ENCODE data around the gene SAMD3. TPM values are rescaled to one million over a fixed set of nuclear protein-coding genes. Genes with fewer than 3 reads are reported as not detected.

SAMD3 gene
- total and polyA plus RNA-seq, 2 donors (not counting 3 experiments of a cell fraction or from before 2014, with no cell fraction given) = not detected

DNA sequence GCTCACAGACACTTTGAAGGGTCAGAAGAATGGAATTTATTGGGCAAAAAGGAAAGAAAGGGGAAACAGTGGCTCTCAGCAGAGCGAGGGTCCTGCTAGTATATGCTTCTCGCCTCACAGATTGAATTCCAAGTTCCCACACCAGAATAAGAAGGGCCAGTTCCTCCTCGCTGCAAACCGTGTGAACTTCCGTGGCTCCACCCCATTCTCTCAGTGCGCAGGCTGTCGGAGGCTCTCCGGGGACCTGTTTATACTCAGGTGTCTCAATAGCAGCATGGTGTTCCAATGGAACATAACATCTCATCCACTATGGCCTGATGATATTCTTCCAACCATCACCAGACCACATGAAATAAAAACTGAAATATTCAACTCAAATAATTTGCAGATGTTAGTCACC lies 4.6 kb downstream of the SAMD3 start:
- Histone ChIP-seq H3K9me3 (replicated peaks; ENCODE audit: control insufficient read depth, insufficient read depth, low read length) (no peaks in the 10 kb centered on the region), H3K9me1 (replicated peaks; ENCODE audit: control insufficient read depth, extremely low read depth, insufficient read depth, low read length) (no peaks in the 10 kb centered on the region), H3K27me3 (ENCODE audit: control insufficient read depth in 2 of 2, insufficient read depth in 2 of 2, low read length in 2 of 2) (peaks cover 7 to 24% of the 10 kb centered on the region in 2 experiments), H3K9ac (replicated peaks; ENCODE audit: extremely low read depth, insufficient read depth, low read length) (no peak overlapping the region), H3K79me2 (ENCODE audit: control insufficient read depth, insufficient read depth, low read length) (no peaks in the 10 kb centered on the region), H3K27ac (ENCODE audit: insufficient read depth, low read depth, low read length) (no peak overlapping the region), H3K4me3 (replicated peaks in 1 of 3; ENCODE audit: insufficient read depth in 1 of 3, low read depth in 1 of 3, low read length in 3 of 3) (no peak overlapping the region), H3K4me1 (ENCODE audit: control insufficient read depth, extremely low read depth, insufficient read depth, low read length) (no peaks in the 10 kb centered on the region), H2AFZ (ENCODE audit: low read depth, low read length) (no peak overlapping the region), H3K4me2 (ENCODE audit: insufficient read depth, low read length) (no peak overlapping the region), H3K36me3 (ENCODE audit: control insufficient read depth in 2 of 2, extremely low read depth in 1 of 2, insufficient read depth in 2 of 2, low read length in 2 of 2) (no peaks in the 10 kb centered on the region), H4K20me1 (replicated peaks; ENCODE audit: control insufficient read depth, extremely low read depth, insufficient read depth, low read length) (no peaks in the 10 kb centered on the region)
- ChIA-PET CTCF (no interaction called here), POLR2A (no interaction called here)
- intact Hi-C loops (cut with micrococcal nuclease) = no loop called here
- BruUV-seq (replicated peaks) = no TSS peak
- FAIRE-seq (no peak), DNase-seq (ENCODE audit: low read depth, low spot score) (no peak)
- no peak for TF ChIP-seq FOS (IDR thresholded peaks at IDR 0.05; ENCODE audit: borderline replicate concordance, insufficient read depth, low read length)
- TF ChIP-seq MAX (IDR thresholded peaks at IDR 0.05; ENCODE audit: insufficient read depth, insufficient read length) = no peak
- TF ChIP-seq POLR2AphosphoS5 (IDR thresholded peaks at IDR 0.05; ENCODE audit: insufficient read depth, low read depth, low read length) = no peak
- no peak for TF ChIP-seq JUN (IDR thresholded peaks at IDR 0.05; ENCODE audit: borderline replicate concordance, insufficient read depth, insufficient read length, low read depth)
- TF ChIP-seq EZH2 (IDR thresholded peaks at IDR 0.05; ENCODE audit: borderline replicate concordance, low read depth, low read length, severe bottlenecking) = no peak
- no peak for TF ChIP-seq MYC (IDR thresholded peaks at IDR 0.05; ENCODE audit: low read depth, low read length)
- TF ChIP-seq GATA2 (IDR thresholded peaks at IDR 0.05; ENCODE audit: insufficient read depth, insufficient read length, low read depth, low read length) = no peak
- TF ChIP-seq POLR2A (IDR thresholded peaks at IDR 0.05; ENCODE audit: low read depth, low read length) = no peak
- no peak for TF ChIP-seq CTCF (IDR thresholded peaks at IDR 0.05; ENCODE audit: extremely low read depth in 1 of 2, insufficient read depth in 1 of 2, low read depth in 1 of 2, low read length in 2 of 2)
- dilution Hi-C loops (cut with MboI; ENCODE audit: extremely low pct_ligation_motif_present, low sequenced_read_pairs) = no loop called here

Data from endothelial cell of umbilical vein (primary cell).